ENCODE measurements around the gene LCE3E.

The LCE3E gene

DNA sequence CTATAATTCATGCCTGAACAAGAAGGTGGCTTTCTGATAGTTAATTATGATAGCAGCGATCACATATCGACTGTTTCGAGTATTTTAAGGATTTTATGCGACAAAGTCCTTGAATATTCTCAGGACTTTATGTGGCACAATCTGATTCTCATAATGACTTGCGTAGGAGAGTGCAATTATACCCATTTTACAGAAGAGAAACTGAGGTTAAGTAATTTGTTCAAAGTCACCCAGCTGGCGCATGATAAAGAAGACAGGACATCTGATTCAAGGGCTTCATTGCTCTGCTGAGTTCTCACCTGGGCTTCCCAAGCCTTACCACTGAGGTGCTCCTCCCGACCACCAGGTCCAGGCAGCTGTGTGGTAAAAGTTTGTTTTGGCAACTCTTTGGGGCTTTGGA is 50.5 kb downstream of the LCE3E start:
- no peak for DNase-seq (ENCODE audit: low spot score)

Measured in hematopoietic multipotent progenitor cell treated with erythropoietin and hydrocortisone succinate and interleukin-3 and kit ligand, for 17 days (in vitro differentiated cells).